ENCODE results near the gene TFIP11. TPM values are rescaled to one million over a fixed set of nuclear protein-coding genes. Genes with fewer than 3 reads are reported as not detected.

Gene TFIP11
- total and polyA plus RNA-seq, 3 donors from 2014 or later = 44.3 to 100 (median 51.3) TPM

DNA sequence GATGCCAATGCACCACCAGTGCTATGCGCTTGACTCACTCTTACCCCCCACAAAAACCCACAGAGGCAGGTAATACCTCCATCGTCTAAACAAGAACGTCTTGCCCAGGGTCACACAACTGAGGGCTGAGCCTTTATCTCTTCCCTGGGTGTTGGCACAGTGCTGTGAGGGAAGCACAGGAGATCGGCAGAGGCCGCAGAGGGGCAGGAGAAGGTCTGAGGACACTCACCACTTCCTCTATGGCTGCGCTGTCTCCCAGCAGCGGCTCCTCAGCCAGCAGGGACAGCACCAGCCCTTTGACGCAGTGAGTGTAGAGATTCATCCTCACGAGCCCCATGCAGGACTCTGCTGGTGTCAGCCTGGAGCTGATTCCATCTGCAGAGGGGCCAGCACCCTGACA is 48.6 kb downstream of the TFIP11 start:
- H3K4me1 ChIP-seq = peaks cover 23% of the 10 kb centered on the region
- no peaks in the 10 kb centered on the region for H3K36me3 ChIP-seq (ENCODE audit: low read depth, missing control alignments)
- no peak overlapping the region for H3K4me3 ChIP-seq
- intact Hi-C loops (cut with DNase I; ENCODE audit: low total_unique reads) = no loop called here
- no peak for TF ChIP-seq POLR2A (IDR thresholded peaks at IDR 0.05)
- TF ChIP-seq, protein P1, sequence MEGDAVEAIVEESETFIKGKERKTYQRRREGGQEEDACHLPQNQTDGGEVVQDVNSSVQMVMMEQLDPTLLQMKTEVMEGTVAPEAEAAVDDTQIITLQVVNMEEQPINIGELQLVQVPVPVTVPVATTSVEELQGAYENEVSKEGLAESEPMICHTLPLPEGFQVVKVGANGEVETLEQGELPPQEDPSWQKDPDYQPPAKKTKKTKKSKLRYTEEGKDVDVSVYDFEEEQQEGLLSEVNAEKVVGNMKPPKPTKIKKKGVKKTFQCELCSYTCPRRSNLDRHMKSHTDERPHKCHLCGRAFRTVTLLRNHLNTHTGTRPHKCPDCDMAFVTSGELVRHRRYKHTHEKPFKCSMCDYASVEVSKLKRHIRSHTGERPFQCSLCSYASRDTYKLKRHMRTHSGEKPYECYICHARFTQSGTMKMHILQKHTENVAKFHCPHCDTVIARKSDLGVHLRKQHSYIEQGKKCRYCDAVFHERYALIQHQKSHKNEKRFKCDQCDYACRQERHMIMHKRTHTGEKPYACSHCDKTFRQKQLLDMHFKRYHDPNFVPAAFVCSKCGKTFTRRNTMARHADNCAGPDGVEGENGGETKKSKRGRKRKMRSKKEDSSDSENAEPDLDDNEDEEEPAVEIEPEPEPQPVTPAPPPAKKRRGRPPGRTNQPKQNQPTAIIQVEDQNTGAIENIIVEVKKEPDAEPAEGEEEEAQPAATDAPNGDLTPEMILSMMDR (IDR thresholded peaks at IDR 0.05) = no peak
- DNase-seq = peak; percentile 29
- H3K27ac ChIP-seq = peak overlapping the region in 1 of 2 donors; percentile 0
- WGBS, 2 donors = 33 to 53% methylated on average over 6 to 9 of the region's 9 CpGs
- H3K9me3 ChIP-seq = no peaks in the 10 kb centered on the region
- H3K27me3 ChIP-seq = no peaks in the 10 kb centered on the region

GRCh38 chr22:26463101-26463661 is 49.1 kb downstream of the TFIP11 start:
- Histone ChIP-seq H3K4me3 (no peak overlapping the region), H3K27ac (peak overlapping the region in 1 of 2 donors; percentile 5), H3K9me3 (no peaks in the 10 kb centered on the region), H3K4me1 (peaks cover 23% of the 10 kb centered on the region), H3K27me3 (no peaks in the 10 kb centered on the region), H3K36me3 (ENCODE audit: low read depth, missing control alignments) (no peaks in the 10 kb centered on the region)
- intact Hi-C loops (cut with DNase I; ENCODE audit: low total_unique reads) = no loop called here
- DNase-seq = peak; percentile 76
- TF ChIP-seq, protein P1 (IDR thresholded peaks at IDR 0.05) = no peak
- no peak for TF ChIP-seq POLR2A (IDR thresholded peaks at IDR 0.05)
- 44 to 73% methylated on average over 7 to 10 of the region's 10 CpGs for WGBS, 2 donors

- intact Hi-C loops (cut with DNase I; ENCODE audit: low total_unique reads) = no loop called here
- Histone ChIP-seq H3K27me3 (no peaks in the 10 kb centered on the region), H3K36me3 (ENCODE audit: low read depth, missing control alignments) (no peaks in the 10 kb centered on the region), H3K4me3 (no peak overlapping the region), H3K9me3 (no peaks in the 10 kb centered on the region), H3K27ac (peak overlapping the region in 1 of 2 donors; percentile 5), H3K4me1 (peaks cover 23% of the 10 kb centered on the region)
- DNase-seq = no peak
- 72 to 75% methylated on average over 3 of the region's 3 CpGs for WGBS, 2 donors
- TF ChIP-seq POLR2A (IDR thresholded peaks at IDR 0.05) = no peak
- TF ChIP-seq, protein P1 (IDR thresholded peaks at IDR 0.05) = no peak
Observed at GRCh38 chr22:26462641-26463040, 49.6 kb downstream of the TFIP11 start.

- no peak overlapping the region for H3K4me3 ChIP-seq
- 84 to 88% methylated on average over 5 of the region's 5 CpGs for WGBS, 2 donors
- no peaks in the 10 kb centered on the region for H3K9me3 ChIP-seq
- H3K36me3 ChIP-seq (ENCODE audit: low read depth, missing control alignments) = no peaks in the 10 kb centered on the region
- no peak for TF ChIP-seq POLR2A (IDR thresholded peaks at IDR 0.05)
- TF ChIP-seq, protein P1 (IDR thresholded peaks at IDR 0.05) = no peak
- H3K27me3 ChIP-seq = no peaks in the 10 kb centered on the region
- no peak for DNase-seq
- intact Hi-C loops (cut with DNase I; ENCODE audit: low total_unique reads) = no loop called here
- H3K27ac ChIP-seq = no peak overlapping the region
- peaks cover 23% of the 10 kb centered on the region for H3K4me1 ChIP-seq
Observed at GRCh38 chr22:26462051-26462450, 50.2 kb downstream of the TFIP11 start.

DNA sequence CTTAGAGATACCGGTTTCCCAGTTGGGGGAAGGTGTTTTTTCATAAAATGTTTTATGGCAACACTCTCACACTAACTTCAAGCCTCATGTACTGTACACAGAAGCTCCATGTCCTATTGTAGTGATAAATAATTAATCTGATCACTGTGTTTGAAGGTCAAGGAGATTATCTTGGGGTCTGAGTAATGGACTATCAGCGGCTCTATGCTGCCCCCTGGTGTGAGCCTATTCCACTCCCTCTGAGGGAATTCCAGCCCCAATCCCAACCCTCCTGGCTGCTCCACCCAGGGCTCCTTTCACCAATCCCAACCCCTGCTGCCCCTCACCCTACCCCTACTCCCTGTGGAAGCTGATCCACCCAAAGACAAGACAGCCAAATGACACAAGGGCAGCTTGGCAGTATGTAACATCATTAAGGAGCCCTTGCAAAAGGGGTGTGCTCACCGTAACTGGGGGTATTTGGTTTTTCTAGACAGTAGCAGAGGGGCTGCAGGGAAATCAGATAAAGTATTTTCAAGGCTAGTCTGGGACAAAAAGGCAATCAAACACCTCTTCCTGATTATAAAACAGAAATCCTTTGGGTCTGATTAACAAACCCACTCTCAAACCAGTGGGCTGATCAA is 51.0 kb downstream of the TFIP11 start:
- 39 to 57% methylated on average over 3 of the region's 3 CpGs for WGBS, 2 donors
- H3K27ac ChIP-seq = no peak overlapping the region
- H3K36me3 ChIP-seq (ENCODE audit: low read depth, missing control alignments) = no peaks in the 10 kb centered on the region
- peak; percentile 74 for DNase-seq
- intact Hi-C loops (cut with DNase I; ENCODE audit: low total_unique reads) = no loop called here
- no peak for TF ChIP-seq POLR2A (IDR thresholded peaks at IDR 0.05)
- TF ChIP-seq, protein P1 (IDR thresholded peaks at IDR 0.05) = peak; percentile 50 to 65 (median 50)
- H3K27me3 ChIP-seq = no peaks in the 10 kb centered on the region
- no peaks in the 10 kb centered on the region for H3K9me3 ChIP-seq
- no peak overlapping the region for H3K4me3 ChIP-seq
- H3K4me1 ChIP-seq = peaks cover 23% of the 10 kb centered on the region

Data from testis (tissue), 3 donors.